Effector CD8-positive, alpha-beta T cell (primary cell): ENCODE data around the gene SPECC1L.

Source experiments
- DNase-seq: peaks from one replicate; lab custom pipeline; 2025; lab: John Stamatoyannopoulos, UW

SPECC1L gene

GRCh38 chr22:24322522-24322921, 51.9 kb downstream of the SPECC1L start:
- no peak for DNase-seq

- DNase-seq: no peak
These were observed 52.6 kb downstream of the SPECC1L start for GRCh38 chr22:24323233-24323632.

GRCh38 chr22:24323695-24324094, 53.1 kb downstream of the SPECC1L start:
- no peak for DNase-seq

- DNase-seq: no peak
These were observed 53.5 kb downstream of the SPECC1L start for GRCh38 chr22:24324137-24324536.

- no peak for DNase-seq
These were observed 54.6 kb downstream of the SPECC1L start for GRCh38 chr22:24325105-24325757.

- no peak for DNase-seq
These were observed 55.6 kb downstream of the SPECC1L start for GRCh38 chr22:24326266-24326665.

- no peak for DNase-seq
These were observed 57.2 kb downstream of the SPECC1L start for GRCh38 chr22:24327832-24328231.

- no peak for DNase-seq
These were observed 58.8 kb downstream of the SPECC1L start for GRCh38 chr22:24329453-24329852.

- DNase-seq: no peak
These were observed 60.0 kb downstream of the SPECC1L start for GRCh38 chr22:24330636-24331035.

- DNase-seq: no peak
These were observed 61.1 kb downstream of the SPECC1L start for GRCh38 chr22:24331468-24332440.

- no peak for DNase-seq
These were observed 62.7 kb downstream of the SPECC1L start for GRCh38 chr22:24333301-24333700.

GRCh38 chr22:24335496-24335895, 64.9 kb downstream of the SPECC1L start:
- DNase-seq: no peak

GRCh38 chr22:24337894-24338645, 67.4 kb downstream of the SPECC1L start:
- DNase-seq: no peak

GRCh38 chr22:24338726-24339451, 68.3 kb downstream of the SPECC1L start:
- no peak for DNase-seq

- DNase-seq: no peak
These were observed 68.8 kb downstream of the SPECC1L start for GRCh38 chr22:24339452-24339747.

- DNase-seq: no peak
These were observed 71.0 kb downstream of the SPECC1L start for GRCh38 chr22:24341627-24342026.

GRCh38 chr22:24350627-24351026, 80.0 kb downstream of the SPECC1L start:
- no peak for DNase-seq

- DNase-seq: no peak
These were observed 82.5 kb downstream of the SPECC1L start for GRCh38 chr22:24353121-24353520.

- DNase-seq: no peak
These were observed 84.9 kb downstream of the SPECC1L start for GRCh38 chr22:24355574-24355973.

- DNase-seq: no peak
These were observed 86.9 kb downstream of the SPECC1L start for GRCh38 chr22:24357547-24357946.

- no peak for DNase-seq
These were observed 87.6 kb downstream of the SPECC1L start for GRCh38 chr22:24358105-24358836.
